Stimulated activated CD8-positive, alpha-beta memory T cell treated with anti-CD3 and anti-CD28 coated beads, Interleukin-15, amount 100 ng/mL, for 24 hours (primary cell): ENCODE measurements around the gene NMNAT1.
A peak's percentile ranks its signal among the peaks of the same experiment; 100 is the strongest.
"Not testable (repeated sequence)": the region's sequence is repeated elsewhere in the genome, so short reads cannot be mapped to it uniquely, and the experiment has no call there.

ENCODE experiments used
- DNase-seq: peaks from one replicate; pipeline ENCODE4 v3.0.0-alpha.2; 2020; ENCODE audit warnings: low read depth

The NMNAT1 gene

DNA sequence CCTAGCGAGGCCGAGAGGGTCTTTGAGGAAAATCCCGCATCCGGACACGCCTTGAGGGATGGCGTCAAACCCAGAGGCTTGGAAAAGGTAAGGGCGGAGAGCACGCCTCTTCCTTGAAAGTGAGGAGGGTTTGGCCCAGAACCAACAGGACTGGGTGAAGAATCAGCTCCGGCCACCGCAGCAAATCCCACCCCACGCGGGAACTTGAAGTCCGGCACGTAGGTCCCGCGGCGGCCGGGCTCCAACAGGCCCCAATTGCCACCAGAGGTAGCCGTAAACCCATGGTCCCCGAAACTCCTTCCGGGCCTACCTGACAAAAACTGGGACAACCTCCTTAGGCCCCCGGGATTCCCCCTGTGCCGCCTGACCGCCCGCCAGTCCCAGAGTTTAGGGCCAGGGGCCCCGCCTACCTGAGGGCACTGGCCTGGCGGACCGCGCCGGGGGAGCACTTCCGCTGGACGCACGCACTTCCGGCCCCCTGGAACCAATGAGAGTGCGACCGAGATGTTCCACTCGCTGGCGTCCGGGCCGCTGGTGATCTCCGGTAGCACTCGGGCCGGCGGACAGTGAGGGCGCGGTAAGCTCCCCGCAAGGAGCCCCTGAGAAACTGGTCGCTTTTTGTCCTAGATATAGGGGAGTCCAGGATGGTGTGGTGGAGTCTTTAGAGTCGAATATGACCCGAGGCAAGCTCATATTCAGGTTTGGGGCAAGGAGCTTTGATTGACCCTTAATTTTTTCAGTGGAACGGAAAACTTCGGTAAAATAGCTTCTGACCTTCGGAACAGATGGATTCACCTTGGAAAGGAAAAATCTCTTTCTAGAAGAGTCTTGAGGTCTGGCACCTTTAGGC, at the start of gene NMNAT1, which contains the start of gene LZIC:
Gene NMNAT1, plus strand, starts transcription at position 537 of the 850 bp plus-strand sequence. CDS start 28,599 bp downstream, outside the sequence.
Gene LZIC, minus strand, starts transcription at position 453 of the 850 bp plus-strand sequence. CDS start 6,772 bp downstream, outside the sequence.
- DNase-seq, result peak; percentile 84

DNA sequence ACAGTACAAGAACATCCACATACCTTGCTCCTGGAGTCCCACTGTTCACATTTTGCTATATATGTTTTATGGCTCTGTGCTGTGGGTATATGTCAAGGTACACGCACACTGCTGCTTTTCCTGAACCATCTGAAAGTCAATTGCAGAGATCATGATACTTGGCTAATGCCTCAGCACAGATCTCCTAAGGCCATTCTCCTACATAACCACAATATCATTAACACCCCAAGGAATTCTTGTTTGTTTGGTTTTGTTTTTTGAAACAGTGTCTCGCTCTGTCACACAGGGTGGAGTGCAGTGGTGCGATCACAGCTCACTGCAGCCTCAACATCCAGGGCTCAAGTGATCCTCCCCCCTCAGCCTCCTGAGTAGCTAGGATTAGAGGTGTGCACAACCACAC, 49.2 kb upstream of the NMNAT1 start:
- no peak for DNase-seq

DNA sequence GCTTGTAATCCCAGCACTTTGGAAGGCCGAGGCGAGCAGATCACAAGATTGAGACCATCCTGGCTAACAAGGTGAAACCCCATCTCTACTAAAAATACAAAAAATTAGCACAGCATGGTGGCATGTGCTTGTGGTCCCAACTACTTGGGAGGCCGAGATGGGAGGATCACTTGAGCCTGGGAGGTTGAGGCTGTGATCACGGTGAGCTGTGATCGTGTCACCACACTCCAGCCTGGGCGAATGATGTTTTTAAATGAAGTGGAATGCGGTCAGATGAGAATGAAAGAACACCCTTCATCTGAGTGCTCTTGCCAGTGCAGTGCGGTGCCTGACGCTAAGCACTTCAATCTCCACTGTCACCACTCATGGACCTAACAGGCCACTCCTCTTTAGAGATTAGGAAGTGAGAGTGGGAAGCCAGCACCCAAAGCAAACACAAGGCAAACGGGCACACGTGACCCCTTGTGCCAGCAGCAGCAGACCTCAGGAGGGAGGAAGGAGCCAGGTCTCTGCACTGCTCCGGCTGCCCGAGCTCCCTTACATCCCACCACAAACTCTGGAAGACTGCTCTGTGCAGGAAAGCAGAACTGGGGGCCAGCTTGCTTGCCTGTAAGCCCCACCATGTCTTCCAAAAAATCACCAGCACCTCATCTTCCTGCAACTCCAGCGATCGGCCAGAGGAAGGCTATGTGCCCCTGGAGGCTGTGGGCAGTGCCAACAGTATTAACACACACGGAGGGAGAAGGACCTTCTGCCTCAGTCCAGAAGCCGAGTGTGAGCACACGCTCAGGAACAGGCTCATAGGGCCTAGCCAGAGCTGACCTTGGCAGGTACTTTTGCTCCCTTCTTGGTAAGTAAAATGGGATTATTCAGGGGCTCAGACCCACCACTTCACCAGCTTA, 42.9 kb upstream of the NMNAT1 start:
- DNase-seq, result no peak

DNA sequence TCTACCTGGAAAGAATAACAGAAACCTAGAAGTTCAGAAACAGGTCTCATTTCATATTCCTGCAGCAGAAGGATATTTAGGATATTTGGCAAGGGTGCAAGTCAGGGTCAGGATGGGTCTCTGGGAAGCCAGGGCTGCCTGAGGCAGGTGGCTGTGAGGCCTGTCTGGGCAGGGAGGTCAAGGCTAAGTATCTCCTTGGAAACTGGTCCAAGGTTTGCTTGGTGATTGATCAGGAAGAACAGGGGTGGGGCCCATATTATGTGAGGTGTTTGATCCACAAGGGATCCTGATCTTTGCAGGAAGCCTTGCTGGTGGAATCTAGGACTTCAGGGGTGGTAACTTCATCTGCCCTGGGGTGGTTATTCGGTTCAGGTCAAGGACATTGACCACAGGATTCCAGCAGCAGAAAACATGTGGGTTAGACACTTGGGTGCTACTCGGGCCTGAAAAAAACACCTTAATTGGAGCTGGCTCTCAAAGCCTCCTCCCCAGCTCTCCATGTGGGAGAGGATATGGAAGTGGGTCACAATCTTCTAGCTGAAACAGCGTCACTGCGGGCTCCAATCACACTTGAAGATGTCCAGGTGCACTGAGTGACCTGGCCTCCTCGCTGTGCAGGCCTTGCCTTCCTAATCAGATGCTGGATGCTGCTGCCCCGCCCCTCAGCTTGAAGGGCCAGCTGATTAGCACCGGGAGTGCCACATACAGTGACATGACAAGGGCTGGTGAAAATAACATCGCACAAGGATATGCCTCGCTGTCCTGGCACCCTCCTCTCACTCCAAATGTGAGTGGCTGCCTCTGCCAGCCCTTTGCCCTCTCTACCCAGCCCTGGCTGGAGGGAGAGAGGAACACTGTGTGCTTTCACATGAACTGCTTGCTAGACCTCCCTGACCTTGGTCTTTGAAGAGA, 41.9 kb upstream of the NMNAT1 start:
- DNase-seq, result no peak

DNA sequence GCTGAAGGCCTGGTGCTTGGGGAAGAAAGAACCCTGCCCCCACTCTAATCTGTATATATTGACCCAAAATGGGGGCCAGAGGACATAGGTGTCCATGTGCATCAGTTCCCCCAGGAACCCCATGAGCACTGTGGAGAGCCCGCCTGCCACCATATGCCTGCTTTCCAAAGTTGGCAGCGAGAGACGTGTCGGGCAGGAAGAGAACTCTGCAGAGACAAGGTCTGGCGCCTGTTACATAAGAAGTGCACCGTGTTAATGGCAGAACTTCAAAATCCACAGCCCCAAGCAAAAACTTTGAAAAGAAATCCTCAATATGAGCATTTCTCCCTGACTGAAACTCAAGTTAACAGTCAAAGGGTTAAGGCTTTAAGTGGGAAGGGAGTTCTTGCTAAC, 41.2 kb upstream of the NMNAT1 start:
- no peak for DNase-seq

DNA sequence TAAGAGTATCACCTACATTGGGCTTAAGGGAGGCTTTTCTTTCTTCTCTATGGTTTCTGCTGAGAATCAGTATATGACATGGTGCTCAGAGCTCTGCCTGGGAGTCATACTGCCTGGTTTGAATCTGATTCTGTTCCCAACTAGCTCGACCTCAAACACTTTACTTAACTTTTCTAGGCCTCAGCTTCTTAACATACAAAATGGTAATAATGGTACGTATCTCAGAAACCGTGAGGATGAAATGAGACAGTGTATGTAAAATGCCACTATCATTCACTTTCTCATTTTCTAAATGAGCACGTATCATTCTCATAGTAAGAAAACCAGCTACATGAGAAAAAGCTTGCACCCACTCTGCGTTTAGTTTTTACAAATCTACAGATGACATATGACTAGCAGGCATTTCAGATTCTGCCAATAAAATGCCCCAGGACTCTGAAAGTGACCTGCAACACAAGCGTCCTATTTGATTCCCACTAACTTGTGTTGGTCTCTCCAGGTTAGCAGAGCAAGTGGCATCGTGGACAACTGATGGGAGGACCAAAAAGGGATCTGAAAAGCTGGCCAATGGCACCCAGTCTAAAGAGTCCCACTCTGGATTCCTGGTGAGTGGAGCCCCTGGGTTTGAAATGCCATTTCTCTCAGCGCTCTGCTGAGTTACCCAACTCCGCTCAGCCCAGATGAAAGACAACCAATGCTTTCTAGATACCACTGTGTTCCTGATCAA, 39.3 kb upstream of the NMNAT1 start:
- no peak for DNase-seq

DNA sequence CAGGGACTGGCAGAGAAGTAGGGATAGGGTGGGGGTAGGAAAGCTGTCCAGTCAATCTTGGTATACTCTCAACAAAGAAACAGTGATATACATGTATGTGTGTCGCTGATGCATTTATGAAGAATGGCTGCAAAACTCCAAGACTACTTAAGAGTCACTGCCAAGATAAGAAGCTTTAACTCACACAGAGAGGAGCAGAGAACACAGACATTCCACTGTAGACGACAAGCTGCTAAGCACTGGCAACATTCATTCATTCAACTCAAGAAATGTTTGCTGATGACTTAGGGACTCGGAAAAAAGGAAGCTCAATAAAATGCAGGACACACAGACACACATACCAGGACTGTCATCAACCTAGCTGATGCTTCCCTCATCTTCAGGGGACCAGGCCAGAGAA, 38.7 kb upstream of the NMNAT1 start:
- no peak for DNase-seq

DNA sequence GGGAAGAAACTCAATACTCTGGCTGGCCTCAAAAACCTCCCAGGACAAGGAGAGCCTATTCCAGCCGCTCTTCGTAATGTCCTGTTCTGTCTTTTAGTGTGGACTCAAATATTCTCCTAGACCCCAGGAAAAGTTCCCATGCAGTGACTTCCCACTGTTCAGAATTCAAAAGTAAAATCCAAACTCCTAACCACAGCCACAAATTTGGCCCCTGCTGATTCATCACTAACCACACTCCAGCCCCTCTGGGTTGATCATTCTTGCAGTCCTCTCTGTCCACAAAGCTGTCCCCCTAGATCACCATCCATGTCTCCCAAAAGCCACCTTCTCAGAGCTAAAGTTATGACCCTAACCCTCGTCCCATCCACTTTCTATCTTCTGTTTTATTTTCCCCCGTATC, 38.3 kb upstream of the NMNAT1 start:
- no peak for DNase-seq

DNA sequence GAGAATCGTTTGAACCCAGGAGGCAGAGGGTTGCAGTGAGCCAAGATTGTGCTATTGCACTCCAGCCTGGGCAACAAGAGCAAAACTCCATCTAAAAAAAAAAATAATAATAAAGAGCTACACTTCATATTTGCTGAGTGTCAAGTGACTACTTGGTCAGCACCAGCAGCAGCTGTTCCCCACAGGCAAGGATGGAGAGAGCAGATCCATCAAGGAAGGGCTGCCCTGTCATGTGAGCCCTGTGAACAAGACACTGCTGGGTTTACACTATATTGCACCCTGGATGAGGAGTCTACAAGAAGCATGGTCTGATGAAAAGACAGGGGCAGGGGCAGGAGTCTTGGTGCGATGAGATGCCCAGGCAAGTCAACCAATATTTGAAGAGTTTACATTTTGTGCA, 36.8 kb upstream of the NMNAT1 start:
- no peak for DNase-seq

DNA sequence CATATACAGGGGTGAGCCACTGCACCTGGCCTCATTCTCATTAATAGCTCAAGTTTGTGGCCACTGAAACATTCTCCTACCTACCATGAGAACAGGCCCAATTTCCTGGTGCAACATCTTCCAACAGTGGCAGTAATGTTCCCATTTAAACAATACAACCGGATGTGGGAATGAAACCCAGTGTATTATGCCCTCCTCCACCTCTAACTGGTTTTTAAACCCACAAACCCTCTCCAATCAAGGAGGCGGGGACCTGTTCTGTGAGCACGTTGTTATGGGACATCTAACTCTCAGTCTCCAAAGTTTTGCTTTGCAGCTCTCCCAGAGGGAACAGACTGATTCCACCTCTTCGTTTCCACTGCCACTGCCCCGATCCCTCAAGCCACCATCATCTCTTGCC, 35.8 kb upstream of the NMNAT1 start:
- DNase-seq, result no peak

DNA sequence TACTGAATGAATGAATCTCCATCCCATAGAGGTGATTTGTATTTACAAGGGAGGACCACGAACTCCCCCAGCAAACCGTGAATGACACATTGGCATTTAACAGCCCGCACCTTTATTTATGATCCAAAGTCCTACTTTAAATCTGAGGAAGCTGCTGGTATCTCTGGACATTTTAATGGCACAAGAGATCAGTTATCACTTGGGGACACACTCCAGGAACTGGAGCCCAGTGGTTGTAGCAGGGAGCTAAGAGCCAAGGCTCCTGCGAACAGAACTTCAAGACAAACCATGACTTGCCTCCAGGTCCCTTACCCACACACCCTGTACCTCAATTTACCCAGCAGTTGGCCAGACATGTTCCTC, 34.4 kb upstream of the NMNAT1 start:
- no peak for DNase-seq

DNA sequence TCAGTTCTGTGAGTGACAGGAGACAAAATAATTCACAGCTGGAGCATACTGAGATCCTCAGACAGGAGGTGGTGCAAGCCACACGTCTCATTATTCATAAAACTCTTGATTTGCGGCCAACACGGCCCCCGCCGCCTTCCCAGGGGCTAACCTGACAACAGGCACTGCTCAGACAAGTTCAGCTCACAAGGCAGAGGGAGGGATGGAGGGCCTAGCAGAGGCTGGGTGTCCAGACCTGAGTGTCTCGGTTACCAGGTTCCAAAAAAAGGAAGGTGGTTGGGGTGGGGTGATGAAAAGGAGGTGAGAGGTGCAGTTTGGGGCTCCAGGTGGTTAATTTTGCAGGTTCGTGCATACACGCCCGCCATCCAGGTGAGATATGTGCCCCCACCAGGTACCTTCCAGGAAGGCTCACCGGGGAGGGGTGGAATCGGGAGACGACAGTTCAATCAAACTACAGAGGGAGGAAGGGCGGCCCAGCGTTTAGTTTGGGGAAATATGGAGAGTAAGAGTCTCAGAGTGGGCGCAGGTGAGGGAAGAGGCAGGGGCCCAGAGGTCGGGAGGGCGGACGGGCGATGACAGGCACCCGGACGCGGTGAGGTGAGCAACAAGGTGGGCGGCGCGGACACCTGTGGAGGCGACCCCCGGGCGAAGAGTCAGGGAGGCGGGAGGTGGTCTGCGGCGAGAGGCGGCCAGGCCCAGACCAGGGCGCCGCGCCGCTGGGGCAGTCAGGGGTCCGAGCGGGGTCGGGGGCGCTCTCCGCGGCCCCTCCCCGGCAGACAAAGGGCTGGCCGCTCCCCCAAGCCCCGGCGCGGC, 33.8 kb upstream of the NMNAT1 start:
- DNase-seq, result peak; percentile 13

DNA sequence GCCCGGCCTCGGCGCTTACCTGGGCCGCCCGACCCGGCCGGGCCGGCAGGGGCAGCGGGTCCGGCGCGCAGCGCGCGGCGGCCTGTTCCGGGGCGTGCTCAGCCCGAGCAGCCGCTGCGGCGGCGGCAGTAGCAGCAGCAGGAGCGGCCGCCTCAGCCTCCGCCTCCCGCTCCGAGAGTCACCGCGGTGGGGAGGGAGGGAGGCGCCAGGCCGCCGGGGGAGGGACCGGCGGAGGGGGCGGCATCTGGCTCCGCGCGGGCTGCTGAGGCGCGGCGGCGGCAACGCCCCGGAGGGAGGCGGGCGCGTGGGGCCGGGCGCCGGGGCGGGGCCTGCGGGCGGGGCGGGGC, 33.2 kb upstream of the NMNAT1 start, which contains the start of gene CTNNBIP1:
Gene CTNNBIP1, minus strand, starts transcription at position 194 of the 347 bp plus-strand sequence. CDS start 38,205 bp downstream, outside the sequence.
- no peak for DNase-seq

DNA sequence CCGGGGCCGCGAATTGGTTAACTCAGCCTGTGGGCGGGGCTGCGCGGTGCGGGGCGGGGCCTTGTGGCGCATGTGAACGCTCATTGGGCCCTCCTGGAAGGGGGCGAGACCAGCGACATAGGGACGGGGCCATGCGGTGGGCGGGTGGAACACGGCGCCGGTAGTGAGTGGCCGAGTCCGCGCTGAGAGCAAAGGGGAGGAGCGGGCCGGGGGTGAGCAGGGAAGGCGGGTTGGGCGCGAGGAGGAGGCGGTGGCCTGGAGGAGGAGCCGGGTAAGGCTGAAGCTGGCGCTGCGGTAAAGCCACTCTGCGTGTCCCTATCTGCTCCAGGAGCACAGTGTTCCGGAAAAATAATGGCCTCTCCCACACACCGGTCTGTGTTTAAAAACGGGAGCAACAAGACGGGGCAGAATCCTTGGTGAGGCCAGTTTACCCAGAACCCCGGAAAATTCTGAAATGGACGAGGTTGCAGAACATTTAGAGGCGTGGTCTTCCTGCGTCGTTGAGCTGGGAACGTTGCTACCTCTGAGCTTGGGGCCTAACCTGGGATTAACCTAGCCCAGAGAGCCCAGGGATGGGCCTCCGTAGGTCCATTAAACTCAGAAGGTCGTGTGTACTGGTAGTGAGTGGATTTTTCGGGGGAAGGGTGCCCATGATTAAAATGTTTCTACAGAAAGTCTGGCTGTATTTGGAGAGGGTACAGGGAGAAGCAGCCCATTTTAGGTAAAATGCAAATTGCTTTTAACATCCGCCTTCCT, 32.7 kb upstream of the NMNAT1 start:
- DNase-seq, result peak; percentile 100

DNA sequence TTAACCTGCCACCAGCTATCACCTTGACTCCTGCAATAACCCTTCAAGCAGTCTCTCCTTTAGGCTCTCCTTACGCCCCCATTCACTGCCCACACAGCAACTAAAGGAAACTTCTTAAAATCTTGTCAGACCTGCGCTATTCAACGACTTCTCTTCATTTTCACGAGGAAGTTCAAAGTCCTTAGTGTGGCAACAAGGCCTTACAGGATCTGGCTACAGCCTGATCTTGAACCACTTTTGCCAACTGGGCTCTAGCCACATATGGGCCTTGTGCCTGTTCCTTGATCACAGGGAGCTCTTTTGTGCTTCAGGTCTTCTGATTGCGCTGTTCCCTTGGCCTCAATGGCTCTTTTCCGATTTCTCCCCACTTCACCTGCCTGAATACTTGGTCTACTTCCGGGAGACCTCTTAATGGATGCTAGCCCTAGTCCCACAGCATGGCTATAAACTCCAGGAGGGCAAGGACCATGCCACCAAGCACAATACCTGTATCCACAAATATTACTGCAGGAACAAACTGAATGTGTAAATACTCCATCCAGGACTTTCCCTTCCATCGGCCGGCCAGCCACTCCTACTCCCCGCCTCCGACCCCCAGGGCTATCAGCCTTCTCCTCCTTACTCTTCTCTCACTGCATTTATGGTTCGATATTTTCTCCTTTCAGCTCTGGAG, 30.9 kb upstream of the NMNAT1 start:
- DNase-seq, result no peak

DNA sequence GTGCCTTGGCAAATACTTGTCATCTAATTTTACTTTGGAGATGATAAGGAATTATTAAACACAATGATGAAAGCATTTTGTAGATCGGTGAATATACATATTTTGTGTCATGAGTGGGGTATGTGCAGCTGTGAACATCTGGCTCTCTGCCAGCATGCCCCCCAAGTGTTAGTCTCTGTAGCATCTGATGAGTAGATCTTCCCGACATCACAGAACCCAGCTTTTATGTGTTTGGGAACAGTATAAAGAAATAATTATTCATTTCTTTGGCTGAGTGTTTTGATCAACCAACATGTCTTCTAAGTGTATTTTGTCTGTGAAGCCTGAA, 28.7 kb upstream of the NMNAT1 start:
- no peak for DNase-seq

DNA sequence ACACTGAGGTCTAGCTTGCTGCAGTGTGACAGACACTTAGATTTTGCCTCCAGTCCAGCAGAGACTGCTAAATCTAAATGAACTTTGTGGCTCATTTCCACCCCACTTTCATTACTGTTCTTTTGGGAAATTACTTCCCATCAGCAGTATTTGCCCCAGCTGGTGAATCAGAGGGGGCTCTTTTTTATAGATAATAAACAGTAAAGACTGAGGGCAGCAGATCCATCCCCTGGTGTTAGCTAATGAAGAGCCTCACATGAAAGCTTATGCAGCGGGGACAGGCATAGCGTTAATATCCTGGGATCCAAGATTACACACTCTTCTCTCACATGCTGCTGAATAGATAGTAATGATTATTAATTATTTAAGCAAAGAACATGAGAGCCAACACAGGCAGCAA, 26.8 kb upstream of the NMNAT1 start:
- DNase-seq, result no peak

DNA sequence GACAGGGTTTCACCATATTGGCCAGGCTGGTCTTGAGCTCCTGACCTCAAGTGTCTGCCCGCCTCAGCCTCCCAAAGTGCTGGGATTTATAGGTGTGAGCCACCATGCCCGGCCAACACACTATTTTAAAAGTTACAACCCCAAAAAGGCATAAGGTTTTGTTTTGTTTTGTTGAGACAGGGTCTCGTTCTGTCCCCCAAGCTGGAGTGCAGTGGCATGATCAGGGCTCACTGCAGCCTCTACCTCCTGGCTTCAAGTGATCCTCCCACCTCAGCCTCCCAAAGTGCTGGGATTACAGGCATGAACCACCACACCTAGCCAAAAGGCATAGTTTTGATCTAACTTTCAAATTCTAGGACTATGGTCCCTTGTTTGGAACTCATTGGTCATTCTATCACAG, 25.8 kb upstream of the NMNAT1 start:
- DNase-seq, result not testable (repeated sequence)

DNA sequence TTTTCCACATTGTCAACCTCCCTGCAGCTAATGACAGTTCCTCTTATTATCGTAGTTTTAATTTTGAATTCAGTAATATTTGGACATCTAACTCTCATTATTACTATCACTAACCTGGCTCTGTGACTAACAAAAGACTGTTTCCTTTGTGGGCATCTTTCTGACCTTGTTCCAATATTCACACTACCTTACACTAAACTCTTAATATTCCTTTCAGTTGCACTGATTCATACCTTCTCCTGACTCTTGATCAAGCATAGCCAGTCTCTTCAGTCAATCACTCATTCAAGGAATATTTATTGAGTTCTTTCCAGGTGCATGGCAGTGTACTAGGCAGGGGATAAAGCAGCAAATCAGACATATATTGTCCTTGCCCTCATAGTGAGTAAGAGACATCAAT, 25.4 kb upstream of the NMNAT1 start:
- no peak for DNase-seq
